Osteoblast (primary cell): ENCODE data around the gene CDKN1B. TPM values are rescaled to one million over a fixed set of nuclear protein-coding genes. Genes with fewer than 3 reads are reported as not detected.
"Not testable (repeated sequence)": the region's sequence is repeated elsewhere in the genome, so short reads cannot be mapped to it uniquely, and the experiment has no call there.

ENCODE experiments used
- DNase-seq: peaks from one replicate; pipeline ENCODE4 v3.0.0; 2011; ENCODE audit warnings: low spot score, mixed read lengths; ENCODE audit not compliant: insufficient read length; ENCODE audit errors: missing footprints
- H2AFZ ChIP-seq: 2 replicates; pipeline ENCODE4 v1.6.0; 2011; ENCODE audit warnings: mild to moderate bottlenecking, low read length
- H3K27ac ChIP-seq: 2 replicates; pipeline ENCODE4 v1.5.1; 2011; ENCODE audit warnings: mild to moderate bottlenecking, low read depth, low read length, moderate library complexity
- H3K27me3 ChIP-seq: 2 replicates; pipeline ENCODE4 v1.6.0; 2012; ENCODE audit warnings: mild to moderate bottlenecking, control low read depth, inconsistent platforms, low read length, moderate library complexity; ENCODE audit not compliant: insufficient read depth
- H3K36me3 ChIP-seq: 2 replicates; pipeline ENCODE4 v1.5.1; 2011; ENCODE audit warnings: mild to moderate bottlenecking, low read length, control low read depth, moderate library complexity; ENCODE audit not compliant: insufficient read depth
- H3K4me1 ChIP-seq: 2 replicates; pipeline ENCODE4 v1.5.1; 2011; ENCODE audit warnings: mild to moderate bottlenecking, low read length, control low read depth, moderate library complexity; ENCODE audit not compliant: insufficient read depth
- H3K4me2 ChIP-seq: 2 replicates; pipeline ENCODE4 v1.6.0; 2011; ENCODE audit warnings: mild to moderate bottlenecking, low read length; ENCODE audit not compliant: insufficient read depth
- H3K4me3 ChIP-seq: fragments of 200-600 bp; sonication (generic); 3 replicates; pipeline ENCODE4 v1.5.1; 2012; ENCODE audit warnings: mild to moderate bottlenecking, low read length, inconsistent platforms; ENCODE audit not compliant: insufficient read depth
- H3K79me2 ChIP-seq: 2 replicates; pipeline ENCODE4 v1.6.0; 2012; ENCODE audit warnings: mild to moderate bottlenecking, low read length, control low read depth, inconsistent platforms; ENCODE audit not compliant: insufficient read depth
- H3K9me3 ChIP-seq: 2 replicates; pipeline ENCODE4 v1.5.1; 2011; ENCODE audit warnings: low read depth, low read length, control low read depth
- H4K20me1 ChIP-seq: 2 replicates; pipeline ENCODE4 v1.6.0; 2012; ENCODE audit warnings: mild to moderate bottlenecking, low read length, control low read depth; ENCODE audit not compliant: insufficient read depth
- CTCF ChIP-seq: IDR thresholded peaks from 2 replicates; pipeline ENCODE4 v1.5.1; 2011; ENCODE audit warnings: mild to moderate bottlenecking, low read depth, low read length, moderate library complexity; ENCODE audit errors: extremely low read depth
- total RNA-seq: library from RNA; depleted of rRNA; stranded (reverse); fragments of >200 nt; gene quantifications from 2 replicates; pipeline ENCODE4 v1.2.3, GENCODE V29; 2012

Gene CDKN1B
- total RNA-seq, 1 donor = 52.8 TPM

DNA sequence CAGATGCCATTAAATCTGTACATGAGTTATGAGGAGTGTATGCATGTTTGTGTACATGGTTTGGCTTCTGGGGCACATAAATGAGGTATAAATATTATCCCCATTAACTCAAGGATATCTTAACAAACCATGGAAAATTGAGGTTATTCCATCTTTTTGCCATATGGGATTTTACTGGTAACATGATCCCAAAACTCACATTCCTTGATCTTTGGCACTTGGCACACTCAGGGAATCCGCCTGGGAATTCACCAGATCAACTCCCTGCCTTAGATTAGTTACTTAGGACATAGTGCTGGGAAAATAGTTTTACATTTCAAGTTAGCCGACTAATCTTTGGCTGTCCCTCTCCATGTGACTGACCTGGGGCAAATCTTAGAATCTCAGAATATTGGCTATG is 16.9 kb downstream of the CDKN1B start:
- Histone ChIP-seq H3K27me3 (no peaks in the 10 kb centered on the region), H3K9me3 (no peaks in the 10 kb centered on the region), H3K36me3 (no peaks in the 10 kb centered on the region), H3K4me2 (peak overlapping the region; percentile 85), H4K20me1 (no peaks in the 10 kb centered on the region), H3K4me3 (peak overlapping the region; percentile 55), H2AFZ (peak overlapping the region; percentile 1), H3K27ac (peak overlapping the region; percentile 96), H3K79me2 (peaks cover 63% of the 10 kb centered on the region), H3K4me1 (peaks cover 54% of the 10 kb centered on the region)
- no peak for DNase-seq
- TF ChIP-seq CTCF = no peak

GRCh38 chr12:12734561-12735071 is 17.4 kb downstream of the CDKN1B start:
- Histone ChIP-seq H3K4me3 (peak overlapping the region; percentile 55), H3K4me2 (peak overlapping the region; percentile 85), H3K4me1 (peaks cover 57% of the 10 kb centered on the region), H2AFZ (peak overlapping the region; percentile 1), H3K36me3 (no peaks in the 10 kb centered on the region), H3K27me3 (no peaks in the 10 kb centered on the region), H4K20me1 (no peaks in the 10 kb centered on the region), H3K27ac (peak overlapping the region; percentile 96), H3K79me2 (peaks cover 63% of the 10 kb centered on the region), H3K9me3 (no peaks in the 10 kb centered on the region)
- no peak for TF ChIP-seq CTCF
- DNase-seq = no peak

DNA sequence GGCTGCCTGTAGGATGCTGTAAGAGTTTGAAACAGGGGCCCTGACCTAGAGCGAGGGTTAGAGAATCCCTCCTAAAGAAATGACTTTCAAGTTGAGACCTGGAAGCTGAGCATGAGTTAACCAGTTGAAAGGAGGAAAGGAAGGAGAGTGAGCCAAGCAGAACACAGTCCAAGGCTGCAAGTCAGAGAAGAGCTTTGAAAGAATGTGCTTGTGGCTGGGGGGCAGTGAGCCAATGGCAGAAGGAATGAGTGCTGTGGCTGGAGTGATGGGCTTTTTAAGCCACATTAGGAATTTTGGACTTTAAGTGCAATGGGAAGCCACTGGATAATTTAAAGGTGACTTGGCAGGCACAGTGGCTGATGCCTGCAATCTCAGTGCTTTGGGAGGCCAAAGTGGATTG is 18.1 kb downstream of the CDKN1B start:
- Histone ChIP-seq H3K27ac (peak overlapping the region; percentile 96), H3K9me3 (no peaks in the 10 kb centered on the region), H3K79me2 (peaks cover 62% of the 10 kb centered on the region), H3K36me3 (no peaks in the 10 kb centered on the region), H3K27me3 (no peaks in the 10 kb centered on the region), H4K20me1 (no peaks in the 10 kb centered on the region), H3K4me1 (peaks cover 54% of the 10 kb centered on the region), H2AFZ (no peak overlapping the region), H3K4me3 (peak overlapping the region; percentile 55), H3K4me2 (peak overlapping the region; percentile 85)
- TF ChIP-seq CTCF = no peak
- DNase-seq = no peak

DNA sequence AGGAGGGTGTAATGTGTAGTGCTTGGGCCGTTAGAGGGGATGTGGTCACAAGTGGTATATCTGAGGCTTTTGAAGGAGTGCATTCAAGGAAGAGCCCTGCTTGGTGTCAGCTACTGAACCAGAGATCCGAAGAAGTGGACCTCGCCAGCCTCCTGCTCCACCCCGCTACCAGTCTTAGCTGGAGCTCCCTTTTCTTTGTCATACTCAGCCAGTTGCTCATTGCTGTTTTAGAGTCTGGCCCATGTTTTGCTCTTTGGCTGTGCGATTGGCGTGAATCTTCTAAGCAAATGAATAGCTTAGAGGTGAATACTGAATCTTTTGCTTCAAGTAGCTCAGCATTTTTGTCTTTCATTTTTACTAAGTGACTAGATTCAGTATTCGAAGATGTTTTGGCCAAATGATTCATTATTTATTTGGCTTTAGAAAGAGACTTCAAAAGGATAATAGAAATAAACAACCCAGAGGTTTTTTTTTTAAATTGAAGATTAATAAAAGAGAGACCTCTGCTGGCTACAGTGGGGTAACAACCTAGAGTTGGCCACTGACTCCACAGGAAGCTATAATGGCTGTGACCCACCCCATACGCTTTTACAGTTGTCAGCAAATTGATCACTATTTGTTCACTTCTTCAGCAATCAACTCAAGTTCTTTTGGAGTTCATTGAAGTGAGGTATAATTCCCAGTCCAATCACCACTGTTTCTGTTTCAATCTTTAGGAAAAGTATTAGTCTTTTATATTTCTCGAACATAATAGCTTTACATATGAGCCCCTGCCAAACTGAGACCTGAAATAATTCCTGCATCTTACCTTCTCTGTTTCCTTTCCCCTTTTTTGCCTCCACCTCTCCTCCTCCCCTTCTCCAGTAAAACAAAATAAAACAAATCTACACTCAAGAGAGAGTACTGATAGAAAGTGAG is 19.9 kb downstream of the CDKN1B start:
- peak; percentile 63 for TF ChIP-seq CTCF
- Histone ChIP-seq H3K4me3 (peak overlapping the region; percentile 49), H3K27me3 (no peaks in the 10 kb centered on the region), H3K9me3 (no peaks in the 10 kb centered on the region), H3K4me2 (peak overlapping the region; percentile 78), H3K36me3 (peaks cover 6% of the 10 kb centered on the region), H3K4me1 (peaks cover 56% of the 10 kb centered on the region), H2AFZ (peak overlapping the region; percentile 69), H3K79me2 (peaks cover 65% of the 10 kb centered on the region), H3K27ac (peak overlapping the region; percentile 96), H4K20me1 (no peaks in the 10 kb centered on the region)
- no peak for DNase-seq

- H3K27ac ChIP-seq = peak overlapping the region; percentile 96
- H3K36me3 ChIP-seq, H4K20me1 ChIP-seq, DNase-seq, H3K27me3 ChIP-seq, H3K9me3 ChIP-seq, H3K4me3 ChIP-seq, H2AFZ ChIP-seq, H3K4me2 ChIP-seq: not testable (repeated sequence)
- H3K4me1 ChIP-seq = peaks cover 55% of the 10 kb centered on the region
- peaks cover 62% of the 10 kb centered on the region for H3K79me2 ChIP-seq
Observed at GRCh38 chr12:12738152-12738551, 21.0 kb downstream of the CDKN1B start.
